GM19351 (cell line): Measurements from ENCODE around the gene VTI1B.
A peak's percentile ranks its signal among the peaks of the same experiment; 100 is the strongest.
"Not testable (repeated sequence)": the region's sequence is repeated elsewhere in the genome, so short reads cannot be mapped to it uniquely, and the experiment has no call there.

ENCODE experiments used
- ATAC-seq: cut with Tn5 transposase; IDR thresholded peaks from one replicate; pipeline ENCODE4 v1.9.1; 2021; ENCODE audit warnings: mild to moderate bottlenecking, moderate library complexity; ENCODE audit not compliant: unreplicated experiment

VTI1B gene

GRCh38 chr14:67674480-67675218 lies at the start of gene VTI1B:
Gene VTI1B (minus strand): TSS chr14:67674632. CDS start chr14:67674489, 143 bp downstream.
- ATAC-seq: peak; percentile 85

GRCh38 chr14:67722293-67722692 lies 47.9 kb upstream of the VTI1B start:
- no peak for ATAC-seq

- no peak for ATAC-seq
Observed at GRCh38 chr14:67721875-67722274, 47.4 kb upstream of the VTI1B start.

GRCh38 chr14:67719866-67720265 lies 45.4 kb upstream of the VTI1B start:
- no peak for ATAC-seq

GRCh38 chr14:67719385-67719784 lies 45.0 kb upstream of the VTI1B start:
- ATAC-seq: not testable (repeated sequence)

GRCh38 chr14:67718265-67718664 lies 43.8 kb upstream of the VTI1B start:
- ATAC-seq: no peak

- no peak for ATAC-seq
Observed at GRCh38 chr14:67717048-67717447, 42.6 kb upstream of the VTI1B start.

- ATAC-seq: no peak
Observed at GRCh38 chr14:67710209-67710608, 35.8 kb upstream of the VTI1B start.

- not testable (repeated sequence) for ATAC-seq
Observed at GRCh38 chr14:67709796-67710195, 35.4 kb upstream of the VTI1B start.

- not testable (repeated sequence) for ATAC-seq
Observed at GRCh38 chr14:67709346-67709745, 34.9 kb upstream of the VTI1B start.

- no peak for ATAC-seq
Observed at GRCh38 chr14:67705211-67705610, 30.8 kb upstream of the VTI1B start.

GRCh38 chr14:67704484-67705089 lies 30.2 kb upstream of the VTI1B start:
- ATAC-seq: no peak

GRCh38 chr14:67703997-67704396 lies 29.6 kb upstream of the VTI1B start:
- no peak for ATAC-seq

GRCh38 chr14:67701492-67701891 lies 27.1 kb upstream of the VTI1B start, which contains the start of gene RDH12:
Gene RDH12 (plus strand): TSS chr14:67701886. CDS start chr14:67722643, 20,757 bp downstream.
- ATAC-seq: not testable (repeated sequence)

GRCh38 chr14:67698179-67698578 lies 23.7 kb upstream of the VTI1B start:
- no peak for ATAC-seq

GRCh38 chr14:67697006-67697405 lies 22.6 kb upstream of the VTI1B start:
- no peak for ATAC-seq

GRCh38 chr14:67695394-67695949 lies 21.0 kb upstream of the VTI1B start, which contains the start of gene RDH11:
Gene RDH11 (minus strand): TSS chr14:67695764. CDS start chr14:67695703, 61 bp downstream.
- peak; percentile 82 for ATAC-seq

- ATAC-seq: peak; percentile 88
Observed at GRCh38 chr14:67694791-67695393, 20.5 kb upstream of the VTI1B start.

- no peak for ATAC-seq
Observed at GRCh38 chr14:67690011-67690410, 15.6 kb upstream of the VTI1B start.

- no peak for ATAC-seq
Observed at GRCh38 chr14:67683842-67684241, 9.4 kb upstream of the VTI1B start.

- no peak for ATAC-seq
Observed at GRCh38 chr14:67680941-67681340, 6.5 kb upstream of the VTI1B start.
